Measurements from ENCODE around the gene SUGCT. TPM values are rescaled to one million over a fixed set of nuclear protein-coding genes. Genes with fewer than 3 reads are reported as not detected.

The SUGCT gene
- total RNA-seq, 1 donor from 2014 or later = 1.6 TPM

DNA sequence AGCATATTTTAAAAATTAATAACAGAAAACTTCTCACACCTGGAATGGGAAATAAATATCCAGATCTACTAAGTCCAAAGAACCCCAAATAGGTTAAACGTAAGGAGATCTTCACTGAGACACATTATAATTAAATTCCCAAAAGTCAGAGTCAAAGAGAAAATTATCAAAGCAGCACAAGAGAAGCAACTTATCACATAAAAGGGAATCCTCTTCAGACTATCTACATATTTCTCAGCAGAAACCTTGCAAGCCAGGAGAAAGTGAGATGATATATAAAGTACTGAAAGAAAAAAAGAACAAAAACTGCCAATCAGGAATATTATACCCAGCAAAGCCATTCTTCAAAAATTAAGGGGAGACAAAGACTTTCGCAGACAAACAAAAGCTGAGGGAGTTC is 756.4 kb downstream of the SUGCT start:
- no peak for DNase-seq (ENCODE audit: low spot score)
- no peak overlapping the region for H3K27ac Mint-ChIP-seq (ENCODE audit: unreplicated experiment)
- no peaks in the 10 kb centered on the region for H3K27me3 Mint-ChIP-seq (ENCODE audit: unreplicated experiment)
- H3K36me3 Mint-ChIP-seq (ENCODE audit: low read depth, unreplicated experiment) = no peaks in the 10 kb centered on the region
- peaks cover 5% of the 10 kb centered on the region for H3K9me3 Mint-ChIP-seq (ENCODE audit: unreplicated experiment)
- TF ChIP-seq, protein P1, sequence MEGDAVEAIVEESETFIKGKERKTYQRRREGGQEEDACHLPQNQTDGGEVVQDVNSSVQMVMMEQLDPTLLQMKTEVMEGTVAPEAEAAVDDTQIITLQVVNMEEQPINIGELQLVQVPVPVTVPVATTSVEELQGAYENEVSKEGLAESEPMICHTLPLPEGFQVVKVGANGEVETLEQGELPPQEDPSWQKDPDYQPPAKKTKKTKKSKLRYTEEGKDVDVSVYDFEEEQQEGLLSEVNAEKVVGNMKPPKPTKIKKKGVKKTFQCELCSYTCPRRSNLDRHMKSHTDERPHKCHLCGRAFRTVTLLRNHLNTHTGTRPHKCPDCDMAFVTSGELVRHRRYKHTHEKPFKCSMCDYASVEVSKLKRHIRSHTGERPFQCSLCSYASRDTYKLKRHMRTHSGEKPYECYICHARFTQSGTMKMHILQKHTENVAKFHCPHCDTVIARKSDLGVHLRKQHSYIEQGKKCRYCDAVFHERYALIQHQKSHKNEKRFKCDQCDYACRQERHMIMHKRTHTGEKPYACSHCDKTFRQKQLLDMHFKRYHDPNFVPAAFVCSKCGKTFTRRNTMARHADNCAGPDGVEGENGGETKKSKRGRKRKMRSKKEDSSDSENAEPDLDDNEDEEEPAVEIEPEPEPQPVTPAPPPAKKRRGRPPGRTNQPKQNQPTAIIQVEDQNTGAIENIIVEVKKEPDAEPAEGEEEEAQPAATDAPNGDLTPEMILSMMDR (IDR thresholded peaks at IDR 0.05; ENCODE audit: unreplicated experiment) = no peak
- no peak overlapping the region for H3K4me3 Mint-ChIP-seq (ENCODE audit: unreplicated experiment)
- H3K4me1 Mint-ChIP-seq (ENCODE audit: unreplicated experiment) = no peaks in the 10 kb centered on the region

DNA sequence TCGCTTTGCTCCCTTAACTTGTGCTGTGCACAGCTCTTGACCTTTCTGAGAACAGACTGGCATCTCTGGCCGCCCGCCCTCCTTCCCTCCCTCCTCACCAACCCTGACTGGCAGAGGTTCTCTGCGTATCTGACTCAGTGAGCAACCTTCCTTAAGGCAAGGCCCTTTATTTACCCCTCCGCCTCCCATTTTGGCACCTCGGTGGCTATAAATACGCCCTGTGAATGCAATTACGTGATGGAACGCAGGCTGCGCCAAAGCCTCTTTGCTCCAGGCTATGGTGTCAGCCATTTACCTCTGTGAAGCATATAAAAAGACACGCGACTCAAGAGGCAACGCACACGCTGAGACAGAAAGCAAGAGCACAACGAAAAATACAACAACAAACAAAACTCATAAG is 764.3 kb downstream of the SUGCT start:
- H3K36me3 Mint-ChIP-seq (ENCODE audit: low read depth, unreplicated experiment) = no peaks in the 10 kb centered on the region
- TF ChIP-seq, protein P1 (IDR thresholded peaks at IDR 0.05; ENCODE audit: unreplicated experiment) = no peak
- no peaks in the 10 kb centered on the region for H3K4me1 Mint-ChIP-seq (ENCODE audit: unreplicated experiment)
- H3K9me3 Mint-ChIP-seq (ENCODE audit: unreplicated experiment) = no peaks in the 10 kb centered on the region
- no peak for DNase-seq (ENCODE audit: low spot score)
- no peaks in the 10 kb centered on the region for H3K27me3 Mint-ChIP-seq (ENCODE audit: unreplicated experiment)
- no peak overlapping the region for H3K27ac Mint-ChIP-seq (ENCODE audit: unreplicated experiment)
- no peak overlapping the region for H3K4me3 Mint-ChIP-seq (ENCODE audit: unreplicated experiment)

DNA sequence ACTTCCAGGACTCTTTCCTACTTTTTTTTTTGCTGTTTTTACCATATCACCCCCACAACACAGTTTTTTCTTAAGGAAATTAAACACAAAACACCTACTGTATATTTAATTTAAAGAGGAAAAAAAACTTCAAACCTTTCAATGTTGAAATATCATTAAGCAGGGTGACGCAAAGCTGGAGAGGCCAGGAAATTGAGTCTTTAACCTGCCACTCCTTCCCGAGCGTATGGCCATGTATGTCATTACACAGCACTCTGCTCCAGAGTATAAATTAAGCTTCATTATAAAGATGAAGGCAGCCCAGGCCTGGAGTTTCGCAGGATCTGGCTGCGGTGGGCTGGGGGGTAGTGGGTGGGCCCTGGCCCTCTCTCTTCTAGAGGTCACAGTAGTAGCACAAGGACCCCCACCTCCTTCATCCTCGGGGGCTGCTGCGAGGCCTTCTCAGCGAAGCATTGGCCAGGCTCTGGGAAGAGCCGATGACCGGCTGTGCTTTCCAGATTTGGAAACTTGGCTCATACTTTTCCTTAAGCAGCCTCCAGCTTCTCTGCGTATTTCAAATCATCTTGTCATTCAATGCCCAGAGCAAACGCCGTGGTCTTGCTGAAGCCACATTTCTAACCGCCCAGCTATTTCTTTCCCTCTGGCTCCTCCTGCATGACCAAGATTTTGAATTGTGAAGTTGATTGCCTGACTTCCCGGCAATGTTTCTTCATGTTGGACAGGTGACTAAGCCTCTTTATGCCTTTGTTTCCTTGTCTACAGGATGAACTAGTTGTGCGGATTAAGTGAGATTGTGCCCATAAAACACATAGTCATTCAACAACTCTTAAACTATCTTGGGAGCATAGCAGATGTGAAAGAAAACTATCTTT is 765.1 kb downstream of the SUGCT start:
- H3K27me3 Mint-ChIP-seq (ENCODE audit: unreplicated experiment) = no peaks in the 10 kb centered on the region
- TF ChIP-seq, protein P1 (IDR thresholded peaks at IDR 0.05; ENCODE audit: unreplicated experiment) = no peak
- H3K36me3 Mint-ChIP-seq (ENCODE audit: low read depth, unreplicated experiment) = no peaks in the 10 kb centered on the region
- no peak overlapping the region for H3K4me3 Mint-ChIP-seq (ENCODE audit: unreplicated experiment)
- H3K27ac Mint-ChIP-seq (ENCODE audit: unreplicated experiment) = no peak overlapping the region
- H3K9me3 Mint-ChIP-seq (ENCODE audit: unreplicated experiment) = no peaks in the 10 kb centered on the region
- no peak for DNase-seq (ENCODE audit: low spot score)
- no peaks in the 10 kb centered on the region for H3K4me1 Mint-ChIP-seq (ENCODE audit: unreplicated experiment)

DNA sequence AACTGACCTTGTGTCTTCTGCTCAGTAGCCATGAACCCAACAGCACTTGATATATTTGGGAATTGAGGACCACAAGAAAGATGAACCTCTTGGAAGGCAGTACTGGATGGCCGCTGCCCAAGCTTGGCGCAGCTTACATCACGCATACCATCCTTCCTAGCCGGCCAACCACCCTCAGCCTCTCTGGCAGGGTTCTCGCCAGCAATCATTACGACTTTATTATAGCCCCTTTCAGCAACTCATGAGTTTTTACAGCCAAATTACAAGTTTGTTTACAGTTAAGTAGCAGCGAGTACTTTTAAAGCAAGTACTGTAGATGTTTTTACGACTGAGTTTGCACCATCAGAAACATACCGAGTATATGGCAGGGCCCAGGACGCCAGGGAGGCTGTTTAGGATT is 769.1 kb downstream of the SUGCT start:
- Mint-ChIP-seq H3K27me3 (ENCODE audit: unreplicated experiment) (peaks cover 1% of the 10 kb centered on the region), H3K4me1 (ENCODE audit: unreplicated experiment) (no peaks in the 10 kb centered on the region), H3K36me3 (ENCODE audit: low read depth, unreplicated experiment) (no peaks in the 10 kb centered on the region), H3K27ac (ENCODE audit: unreplicated experiment) (no peak overlapping the region), H3K9me3 (ENCODE audit: unreplicated experiment) (no peaks in the 10 kb centered on the region), H3K4me3 (ENCODE audit: unreplicated experiment) (no peak overlapping the region)
- DNase-seq (ENCODE audit: low spot score) = no peak
- TF ChIP-seq, protein P1 (IDR thresholded peaks at IDR 0.05; ENCODE audit: unreplicated experiment) = no peak

DNA sequence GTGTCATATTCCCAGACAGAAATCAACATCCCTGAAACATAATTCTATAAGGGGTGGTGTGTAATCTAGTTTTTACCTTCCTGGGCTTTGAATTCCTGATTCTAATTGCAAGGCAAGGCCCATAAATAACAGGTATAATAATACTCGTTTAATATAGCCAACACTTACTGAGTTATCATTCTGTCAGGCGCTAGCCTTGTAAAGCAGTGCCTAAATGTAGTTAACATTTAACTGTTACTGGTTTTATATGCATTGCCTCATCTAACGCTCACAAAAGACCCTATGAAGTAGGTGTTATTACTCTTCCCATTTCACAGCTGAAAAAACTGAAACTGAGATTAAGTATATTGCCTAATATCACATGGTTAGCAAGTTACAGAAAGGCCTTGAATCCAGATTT is 772.5 kb downstream of the SUGCT start:
- no peak overlapping the region for H3K4me3 Mint-ChIP-seq (ENCODE audit: unreplicated experiment)
- no peak overlapping the region for H3K27ac Mint-ChIP-seq (ENCODE audit: unreplicated experiment)
- H3K9me3 Mint-ChIP-seq (ENCODE audit: unreplicated experiment) = no peaks in the 10 kb centered on the region
- H3K27me3 Mint-ChIP-seq (ENCODE audit: unreplicated experiment) = peaks cover 1% of the 10 kb centered on the region
- H3K36me3 Mint-ChIP-seq (ENCODE audit: low read depth, unreplicated experiment) = no peaks in the 10 kb centered on the region
- no peaks in the 10 kb centered on the region for H3K4me1 Mint-ChIP-seq (ENCODE audit: unreplicated experiment)
- TF ChIP-seq, protein P1 (IDR thresholded peaks at IDR 0.05; ENCODE audit: unreplicated experiment) = no peak
- no peak for DNase-seq (ENCODE audit: low spot score)

Measured in endothelial cell (in vitro differentiated cells).